Adrenal gland (tissue), 5 donors: Measurements from ENCODE around the gene BTBD6.

Experiments used
- POLR2A ChIP-seq, 2 donors: fragments of 450-650 bp; IDR thresholded peaks; one replicate each; pipeline ENCODE4 v1.6.1; 2017; ENCODE audit warnings: antibody characterized with exemption in 2 of 2, mild to moderate bottlenecking in 2 of 2, moderate library complexity in 1 of 2
- TF ChIP-seq, protein P1 (sequence below), 6 experiments: fragments of 450-650 bp in 4 of 6; fragments of 200-600 bp in 2 of 6; sonication (generic) in 1 of 6; IDR thresholded peaks; 1 replicate in 5 of 6; 2 replicates in 1 of 6; pipeline versions ENCODE4 v1.5.1 to v1.8.0; 2016 to 2021; ENCODE audit warnings: antibody characterized with exemption in 6 of 6, mild to moderate bottlenecking in 2 of 6, moderate library complexity in 1 of 6
- donor health status: DM: no; HTN: no; CAD: no.

GRCh38 chr14:105273062-105273461 lies 24.7 kb downstream of the BTBD6 start:
- TF ChIP-seq, protein P1, sequence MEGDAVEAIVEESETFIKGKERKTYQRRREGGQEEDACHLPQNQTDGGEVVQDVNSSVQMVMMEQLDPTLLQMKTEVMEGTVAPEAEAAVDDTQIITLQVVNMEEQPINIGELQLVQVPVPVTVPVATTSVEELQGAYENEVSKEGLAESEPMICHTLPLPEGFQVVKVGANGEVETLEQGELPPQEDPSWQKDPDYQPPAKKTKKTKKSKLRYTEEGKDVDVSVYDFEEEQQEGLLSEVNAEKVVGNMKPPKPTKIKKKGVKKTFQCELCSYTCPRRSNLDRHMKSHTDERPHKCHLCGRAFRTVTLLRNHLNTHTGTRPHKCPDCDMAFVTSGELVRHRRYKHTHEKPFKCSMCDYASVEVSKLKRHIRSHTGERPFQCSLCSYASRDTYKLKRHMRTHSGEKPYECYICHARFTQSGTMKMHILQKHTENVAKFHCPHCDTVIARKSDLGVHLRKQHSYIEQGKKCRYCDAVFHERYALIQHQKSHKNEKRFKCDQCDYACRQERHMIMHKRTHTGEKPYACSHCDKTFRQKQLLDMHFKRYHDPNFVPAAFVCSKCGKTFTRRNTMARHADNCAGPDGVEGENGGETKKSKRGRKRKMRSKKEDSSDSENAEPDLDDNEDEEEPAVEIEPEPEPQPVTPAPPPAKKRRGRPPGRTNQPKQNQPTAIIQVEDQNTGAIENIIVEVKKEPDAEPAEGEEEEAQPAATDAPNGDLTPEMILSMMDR (IDR thresholded peaks at IDR 0.05), result no peak
- TF ChIP-seq POLR2A (IDR thresholded peaks at IDR 0.05), result no peak
